HG03064 (cell line): Measurements from ENCODE around the gene IFT57.

Experiments used
- ATAC-seq: cut with Tn5 transposase; IDR thresholded peaks from one replicate; pipeline ENCODE4 v1.9.1; 2021; ENCODE audit warnings: low read depth; ENCODE audit not compliant: unreplicated experiment

The IFT57 gene

GRCh38 chr3:108219336-108219735, 2.9 kb downstream of the IFT57 start:
- no peak for ATAC-seq

GRCh38 chr3:108218811-108219210, 3.4 kb downstream of the IFT57 start:
- no peak for ATAC-seq

- no peak for ATAC-seq
Measured at GRCh38 chr3:108215871-108216270, 6.4 kb downstream of the IFT57 start.

- ATAC-seq, result no peak
Measured at GRCh38 chr3:108209579-108209978, 12.6 kb downstream of the IFT57 start.

- peak; percentile 68 for ATAC-seq
Measured at GRCh38 chr3:108208831-108209230, 13.4 kb downstream of the IFT57 start.

- ATAC-seq, result no peak
Measured at GRCh38 chr3:108202834-108203233, 19.4 kb downstream of the IFT57 start.

GRCh38 chr3:108202080-108202479, 20.1 kb downstream of the IFT57 start:
- ATAC-seq, result no peak

GRCh38 chr3:108201258-108201657, 21.0 kb downstream of the IFT57 start:
- no peak for ATAC-seq

- ATAC-seq, result no peak
Measured at GRCh38 chr3:108200578-108200977, 21.6 kb downstream of the IFT57 start.

- no peak for ATAC-seq
Measured at GRCh38 chr3:108200024-108200423, 22.2 kb downstream of the IFT57 start.

GRCh38 chr3:108191394-108191793, 30.8 kb downstream of the IFT57 start:
- ATAC-seq, result no peak

- ATAC-seq, result no peak
Measured at GRCh38 chr3:108190346-108190745, 31.9 kb downstream of the IFT57 start.

- ATAC-seq, result no peak
Measured at GRCh38 chr3:108189440-108189839, 32.8 kb downstream of the IFT57 start.

GRCh38 chr3:108185536-108185935, 36.7 kb downstream of the IFT57 start:
- no peak for ATAC-seq

GRCh38 chr3:108184824-108185223, 37.4 kb downstream of the IFT57 start:
- no peak for ATAC-seq

GRCh38 chr3:108183971-108184370, 38.3 kb downstream of the IFT57 start:
- no peak for ATAC-seq

GRCh38 chr3:108183181-108183580, 39.0 kb downstream of the IFT57 start:
- ATAC-seq, result no peak

- no peak for ATAC-seq
Measured at GRCh38 chr3:108182339-108182738, 39.9 kb downstream of the IFT57 start.

- no peak for ATAC-seq
Measured at GRCh38 chr3:108181172-108181571, 41.1 kb downstream of the IFT57 start.

GRCh38 chr3:108180194-108180593, 42.0 kb downstream of the IFT57 start:
- no peak for ATAC-seq

GRCh38 chr3:108178676-108179075, 43.5 kb downstream of the IFT57 start:
- ATAC-seq, result no peak

- no peak for ATAC-seq
Measured at GRCh38 chr3:108177536-108177935, 44.7 kb downstream of the IFT57 start.

GRCh38 chr3:108175352-108175751, 46.9 kb downstream of the IFT57 start:
- no peak for ATAC-seq
